Liver (tissue), 9 donors: ENCODE results near the gene DNAJB13. TPM values are rescaled to one million over a fixed set of nuclear protein-coding genes. Genes with fewer than 3 reads are reported as not detected.

ENCODE experiments used
- DNase-seq: peaks from one replicate; pipeline ENCODE4 v3.0.0-alpha.2; 2017; ENCODE audit warnings: low spot score
- H3K27ac ChIP-seq, 2 donors: one replicate each; pipeline ENCODE4 v1.7.0; 2013; ENCODE audit warnings: inconsistent platforms in 2 of 2, low read length in 2 of 2, control low read depth in 1 of 2, low read depth in 1 of 2, mild to moderate bottlenecking in 1 of 2
- H3K27me3 ChIP-seq, 4 donors: one replicate each; pipeline versions ENCODE4 v1.6.1 to v1.7.0; 2013; ENCODE audit warnings: low read length in 3 of 4, inconsistent platforms in 1 of 4, mild to moderate bottlenecking in 1 of 4, moderate library complexity in 1 of 4; ENCODE audit not compliant: control insufficient read depth in 4 of 4, insufficient read depth in 4 of 4
- H3K36me3 ChIP-seq, 4 donors: one replicate each; pipeline versions ENCODE4 v1.6.1 to v1.7.0; 2013; ENCODE audit warnings: low read length in 3 of 4, mild to moderate bottlenecking in 3 of 4, low read depth in 1 of 4, moderate library complexity in 1 of 4; ENCODE audit not compliant: control insufficient read depth in 4 of 4, insufficient read depth in 3 of 4
- H3K4me1 ChIP-seq, 4 donors: one replicate each; pipeline versions ENCODE4 v1.6.1 to v1.7.0; 2013; ENCODE audit warnings: low read length in 3 of 4, mild to moderate bottlenecking in 3 of 4, moderate library complexity in 1 of 4; ENCODE audit not compliant: control insufficient read depth in 4 of 4, insufficient read depth in 4 of 4
- H3K4me3 ChIP-seq, 3 donors: one replicate each; pipeline versions ENCODE4 v1.6.1 to v1.7.0; 2013; ENCODE audit warnings: low read length in 3 of 3, control low read depth in 1 of 3, low read depth in 1 of 3, mild to moderate bottlenecking in 1 of 3
- H3K9ac ChIP-seq, 2 donors: one replicate each; pipeline ENCODE4 v1.7.0; 2013; ENCODE audit warnings: low read length in 2 of 2, mild to moderate bottlenecking in 2 of 2, moderate library complexity in 2 of 2, control low read depth in 1 of 2, low read depth in 1 of 2
- H3K9me3 ChIP-seq, 4 donors: one replicate each; pipeline versions ENCODE4 v1.6.1 to v1.7.0; 2013; ENCODE audit warnings: low read length in 3 of 4; ENCODE audit not compliant: control insufficient read depth in 4 of 4
- ATF3 ChIP-seq: IDR thresholded peaks from 2 replicates; pipeline ENCODE4 v1.6.1; 2016; ENCODE audit warnings: antibody characterized with exemption
- EGR1 ChIP-seq, 2 donors: IDR thresholded peaks; 2 replicates each; pipeline ENCODE4 v1.6.1; 2016 to 2018; ENCODE audit warnings: antibody characterized with exemption in 2 of 2, low read depth in 2 of 2
- FOXA2 ChIP-seq: IDR thresholded peaks from 2 replicates; pipeline ENCODE4 v1.6.1; 2016; ENCODE audit warnings: antibody characterized with exemption
- GABPA ChIP-seq, 2 donors: IDR thresholded peaks in 1 of 2; conservative IDR thresholded peaks in 1 of 2; 2 replicates each; pipeline ENCODE4 v1.6.1; 2016; ENCODE audit warnings: antibody characterized with exemption in 2 of 2, mild to moderate bottlenecking in 1 of 2, moderate library complexity in 1 of 2
- HNF4A ChIP-seq, 2 donors: conservative IDR thresholded peaks; 2 replicates each; pipeline ENCODE4 v1.6.1; 2016; ENCODE audit warnings: antibody characterized with exemption in 2 of 2, mild to moderate bottlenecking in 2 of 2
- HNF4G ChIP-seq: IDR thresholded peaks from 2 replicates; pipeline ENCODE4 v1.6.1; 2016; ENCODE audit warnings: antibody characterized with exemption
- JUND ChIP-seq, 2 donors: IDR thresholded peaks; 2 replicates each; pipeline ENCODE4 v1.6.1; 2016; ENCODE audit warnings: antibody characterized with exemption in 2 of 2
- MAX ChIP-seq: IDR thresholded peaks from 2 replicates; pipeline ENCODE4 v1.6.1; 2016; ENCODE audit warnings: antibody characterized with exemption
- NR2F2 ChIP-seq: IDR thresholded peaks from 2 replicates; pipeline ENCODE4 v1.6.1; 2016; ENCODE audit warnings: antibody characterized with exemption
- RAD21 ChIP-seq, 2 donors: IDR thresholded peaks; 2 replicates each; pipeline ENCODE4 v1.6.1; 2016; ENCODE audit warnings: antibody characterized with exemption in 2 of 2, mild to moderate bottlenecking in 2 of 2
- REST ChIP-seq: IDR thresholded peaks from 2 replicates; pipeline ENCODE4 v1.6.1; 2016; ENCODE audit warnings: antibody characterized with exemption, mild to moderate bottlenecking
- RXRA ChIP-seq, 2 donors: IDR thresholded peaks; 2 replicates each; pipeline ENCODE4 v1.6.1; 2017 to 2018; ENCODE audit warnings: antibody characterized with exemption in 2 of 2, mild to moderate bottlenecking in 1 of 2
- SP1 ChIP-seq: IDR thresholded peaks from 2 replicates; pipeline ENCODE4 v1.6.1; 2018; ENCODE audit warnings: antibody characterized with exemption, mild to moderate bottlenecking
- TAF1 ChIP-seq: conservative IDR thresholded peaks from 2 replicates; pipeline ENCODE4 v1.6.1; 2016; ENCODE audit warnings: antibody characterized with exemption, mild to moderate bottlenecking
- ZBTB33 ChIP-seq: IDR thresholded peaks from 2 replicates; pipeline ENCODE4 v1.6.1; 2016; ENCODE audit warnings: antibody characterized with exemption
- WGBS: extraction: QIAGEN DNeasy Blood & Tissue Kit; methylation state at CpG from one replicate; pipeline ENCODE4 v1.1.7; 2013; 5-methylcytosine and 5-hydroxymethylcytosine counted together
- polyA plus RNA-seq, 2 donors: library from polyadenylated mRNA; stranded (reverse) in 1 of 2; unstranded in 1 of 2; fragments of 200-250 nt in 1 of 2; fragments of >200 nt in 1 of 2; fragmentation: Nextera tagmentation in 1 of 2; extraction: Ambion mirVana in 1 of 2; gene quantifications; one replicate each; pipeline versions ENCODE4 v1.2.1 to v1.2.3, GENCODE V29; 2013 to 2015
- total RNA-seq, 2 donors: library from RNA; depleted of rRNA; stranded (reverse); fragments of >200 nt; gene quantifications; one replicate each; pipeline ENCODE4 v1.2.3, GENCODE V29; 2014
- donor health status: healthy.
- donor health status: healthy.
- donor health status: healthy.
- donor health status: healthy.
- donor health status: healthy.

Gene DNAJB13
- total and polyA plus RNA-seq, 4 donors = 0.08 TPM; not detected in 3

- no peaks in the 10 kb centered on the region for H3K27me3 ChIP-seq
- no peaks in the 10 kb centered on the region for H3K9me3 ChIP-seq
- H3K4me1 ChIP-seq = no peaks in the 10 kb centered on the region
- H3K36me3 ChIP-seq = no peaks in the 10 kb centered on the region
- DNase-seq = no peak
- H3K27ac ChIP-seq = no peak overlapping the region
- no peak overlapping the region for H3K4me3 ChIP-seq
- whole genome bisulfite sequencing = 77% methylated on average over 10 of the region's 10 CpGs
- TF ChIP-seq ATF3 = no peak
- TF ChIP-seq EGR1 (IDR thresholded peaks at IDR 0.05; ENCODE audit: low read depth in 2 of 2) = no peak
- TF ChIP-seq JUND (IDR thresholded peaks at IDR 0.05) = no peak
- TF ChIP-seq NR2F2 = no peak
- TF ChIP-seq TAF1 = no peak
- TF ChIP-seq RXRA (IDR thresholded peaks at IDR 0.05) = no peak
- TF ChIP-seq HNF4G = no peak
- TF ChIP-seq SP1 = no peak
- TF ChIP-seq GABPA (IDR thresholded peaks at IDR 0.05 in 1 of 2, conservative IDR thresholded peaks at IDR 0.05 in 1 of 2) = no peak
- no peak for TF ChIP-seq REST
- no peak for TF ChIP-seq RAD21 (IDR thresholded peaks at IDR 0.05)
- no peak overlapping the region for H3K9ac ChIP-seq
These were observed 5.9 kb upstream of the DNAJB13 start for GRCh38 chr11:73944901-73945300.

- no peaks in the 10 kb centered on the region for H3K27me3 ChIP-seq
- H3K4me3 ChIP-seq = no peak overlapping the region
- TF ChIP-seq JUND (IDR thresholded peaks at IDR 0.05) = no peak
- no peak for TF ChIP-seq FOXA2
- no peak for TF ChIP-seq HNF4G
- no peak for TF ChIP-seq NR2F2
- TF ChIP-seq HNF4A (conservative IDR thresholded peaks at IDR 0.05) = no peak
- no peak for TF ChIP-seq MAX
- DNase-seq = no peak
- no peaks in the 10 kb centered on the region for H3K4me1 ChIP-seq
- WGBS = 64% methylated on average over 4 of the region's 4 CpGs
- no peaks in the 10 kb centered on the region for H3K9me3 ChIP-seq
- H3K27ac ChIP-seq = no peak overlapping the region
- no peak overlapping the region for H3K9ac ChIP-seq
- no peaks in the 10 kb centered on the region for H3K36me3 ChIP-seq
These were observed 5.4 kb upstream of the DNAJB13 start for GRCh38 chr11:73945396-73945795.

GRCh38 chr11:73946798-73947458 lies 3.9 kb upstream of the DNAJB13 start:
- no peaks in the 10 kb centered on the region for H3K27me3 ChIP-seq
- no peak overlapping the region for H3K4me3 ChIP-seq
- no peaks in the 10 kb centered on the region for H3K4me1 ChIP-seq
- DNase-seq = no peak
- no peak overlapping the region for H3K9ac ChIP-seq
- 77% methylated on average over 13 of the region's 13 CpGs for WGBS
- no peaks in the 10 kb centered on the region for H3K9me3 ChIP-seq
- H3K36me3 ChIP-seq = no peaks in the 10 kb centered on the region
- no peak for TF ChIP-seq TAF1
- no peak for TF ChIP-seq RXRA (IDR thresholded peaks at IDR 0.05)
- no peak for TF ChIP-seq JUND (IDR thresholded peaks at IDR 0.05)
- TF ChIP-seq HNF4A (conservative IDR thresholded peaks at IDR 0.05) = peak in 1 of 2 donors; percentile 42
- TF ChIP-seq ZBTB33 = no peak
- H3K27ac ChIP-seq = no peak overlapping the region
